Common myeloid progenitor, CD34-positive (primary cell): ENCODE data around the gene DEK.
"Not testable (repeated sequence)": the region's sequence is repeated elsewhere in the genome, so short reads cannot be mapped to it uniquely, and the experiment has no call there.

Source experiments
- CTCF ChIA-PET: fragments of 350-600 bp; sonication (Branson Sonifier 250); formaldehyde crosslinking; loops from one replicate; lab custom pipeline; 2021; ENCODE audit warnings: antibody characterized with exemption; lab: Charles Lee
- POLR2A ChIA-PET: fragments of 350-600 bp; sonication (Branson Sonifier 250); formaldehyde crosslinking; loops from one replicate; lab custom pipeline; 2021; ENCODE audit warnings: antibody characterized with exemption; lab: Charles Lee
- DNase-seq, 3 donors: peaks; one replicate each; pipeline versions ENCODE4 v3.0.0 to v3.0.0-alpha.2; 2013
- H3K27ac ChIP-seq, 2 experiments: 1 replicate in 1 of 2; 2 replicates in 1 of 2; pipeline ENCODE4 v1.7.0; 2013; ENCODE audit warnings: inconsistent platforms in 2 of 2, low read length in 2 of 2, mild to moderate bottlenecking in 2 of 2, low read depth in 1 of 2, moderate library complexity in 1 of 2; ENCODE audit not compliant: severe bottlenecking in 2 of 2, insufficient read depth in 1 of 2, poor library complexity in 1 of 2
- H3K27me3 ChIP-seq, 5 experiments: replicated peaks in 2 of 5; 1 replicate in 3 of 5; 2 replicates in 2 of 5; pipeline versions ENCODE4 v1.6.1 to v1.7.0; 2013; ENCODE audit warnings: low read length in 4 of 5, mild to moderate bottlenecking in 2 of 5, moderate library complexity in 2 of 5, inconsistent platforms in 1 of 5; ENCODE audit not compliant: insufficient read depth in 5 of 5, control insufficient read depth in 4 of 5
- H3K36me3 ChIP-seq, 4 experiments: 1 replicate in 2 of 4; 2 replicates in 2 of 4; pipeline versions ENCODE4 v1.6.1 to v1.7.0; 2013; ENCODE audit warnings: low read length in 3 of 4, control low read depth in 1 of 4, mild to moderate bottlenecking in 1 of 4; ENCODE audit not compliant: control insufficient read depth in 4 of 4, insufficient read depth in 4 of 4
- H3K4me1 ChIP-seq, 4 experiments: 1 replicate in 3 of 4; 2 replicates in 1 of 4; pipeline versions ENCODE4 v1.6.1 to v1.7.1; 2013; ENCODE audit warnings: low read length in 3 of 4, mild to moderate bottlenecking in 3 of 4, control low read depth in 1 of 4, inconsistent platforms in 1 of 4, moderate library complexity in 1 of 4; ENCODE audit not compliant: control insufficient read depth in 4 of 4, insufficient read depth in 4 of 4; ENCODE audit errors: control extremely low read depth in 1 of 4
- H3K4me3 ChIP-seq, 7 experiments: 1 replicate in 4 of 7; 2 replicates in 3 of 7; pipeline versions ENCODE4 v1.5.1 to v1.7.0; 2013; ENCODE audit warnings: mild to moderate bottlenecking in 7 of 7, low read length in 6 of 7, moderate library complexity in 6 of 7, inconsistent platforms in 2 of 7, low read depth in 2 of 7, control low read depth in 1 of 7; ENCODE audit not compliant: insufficient read depth in 4 of 7, control insufficient read depth in 1 of 7; ENCODE audit errors: extremely low read depth in 1 of 7
- H3K9me3 ChIP-seq, 5 experiments: 1 replicate in 4 of 5; 2 replicates in 1 of 5; pipeline versions ENCODE4 v1.6.1 to v1.7.1; 2013; ENCODE audit warnings: low read length in 4 of 5, mild to moderate bottlenecking in 2 of 5, inconsistent platforms in 1 of 5, low read depth in 1 of 5, moderate library complexity in 1 of 5; ENCODE audit not compliant: control insufficient read depth in 4 of 5, insufficient read depth in 2 of 5; ENCODE audit errors: control extremely low read depth in 1 of 5
- WGBS: methylation state at CpG from one replicate; pipeline ENCODE4 v1.1.5; 2013; ENCODE audit not compliant: insufficient coverage; 5-methylcytosine and 5-hydroxymethylcytosine counted together

Gene DEK

DNA sequence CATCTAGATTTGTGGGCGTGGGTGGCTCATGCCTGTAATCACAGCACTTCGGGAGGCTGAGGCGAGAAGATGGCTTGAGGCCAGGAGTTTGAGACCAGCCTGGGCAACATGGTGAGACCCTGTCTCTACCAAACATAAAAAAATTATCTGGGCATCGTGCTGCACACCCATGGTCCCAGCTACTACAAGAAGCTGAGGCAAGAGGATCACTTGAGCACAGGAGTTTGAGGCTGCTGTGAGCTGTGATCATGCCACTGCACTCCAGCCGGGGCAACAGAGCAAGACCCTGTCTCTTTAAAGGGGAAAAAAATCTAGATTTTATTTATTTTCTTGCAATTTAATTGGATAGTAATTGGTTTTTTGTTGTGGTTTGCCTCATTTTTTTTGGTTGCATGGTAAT, 53.6 kb downstream of the DEK start:
- H3K27ac ChIP-seq: no peak overlapping the region
- H3K36me3 ChIP-seq: peaks cover 13 to 66% (median 30%) of the 10 kb centered on the region in 4 experiments
- H3K4me3 ChIP-seq: no peak overlapping the region
- peaks cover 4 to 19% (median 9%) of the 10 kb centered on the region in 4 experiments for H3K4me1 ChIP-seq
- 100% methylated on average over 4 of the region's 5 CpGs for WGBS
- ChIA-PET POLR2A (no interaction called here), CTCF (no interaction called here)
- DNase-seq: no peak
- no peaks in the 10 kb centered on the region for H3K9me3 ChIP-seq
- H3K27me3 ChIP-seq: no peaks in the 10 kb centered on the region

DNA sequence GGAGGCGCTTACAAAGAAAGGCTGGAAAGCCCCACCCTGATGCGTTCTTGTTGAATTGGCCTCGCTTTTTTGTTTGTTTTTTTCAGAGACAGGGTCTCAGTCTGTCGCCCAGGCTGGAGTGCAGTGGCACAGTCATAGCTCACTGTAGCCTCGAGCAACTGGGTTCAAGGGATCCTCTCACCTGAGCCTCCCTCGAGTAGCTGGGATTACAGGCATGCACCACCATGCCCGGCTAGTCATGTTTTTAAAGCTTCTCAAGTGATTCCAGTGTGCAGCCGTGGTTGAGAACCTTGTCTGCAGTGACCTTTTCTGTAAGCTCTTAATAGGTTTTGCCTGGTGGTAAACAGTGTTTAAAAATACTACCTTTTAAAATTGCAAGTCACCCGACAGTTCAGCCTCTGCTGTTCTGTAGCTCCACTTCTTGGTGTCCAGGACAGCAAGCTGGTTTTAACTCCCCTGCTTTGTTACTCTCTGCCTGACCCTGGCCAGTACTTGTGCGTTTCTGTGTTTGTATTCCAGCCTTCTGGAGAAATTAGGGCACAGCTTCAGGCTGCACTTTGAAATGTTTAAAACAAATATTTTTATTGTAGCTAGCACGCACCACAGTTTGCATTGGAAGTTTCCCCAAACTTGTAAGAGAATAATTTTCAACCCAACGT, 54.7 kb downstream of the DEK start:
- 89% methylated on average over 9 of the region's 12 CpGs for WGBS
- POLR2A ChIA-PET: no interaction called here
- Histone ChIP-seq H3K9me3 (no peaks in the 10 kb centered on the region), H3K4me1 (peaks cover 0 to 8% (median 0%) of the 10 kb centered on the region in 4 experiments), H3K4me3 (no peak overlapping the region), H3K27me3 (no peaks in the 10 kb centered on the region), H3K36me3 (peaks cover 13 to 68% (median 29%) of the 10 kb centered on the region in 4 experiments), H3K27ac (no peak overlapping the region)
- DNase-seq: no peak
- CTCF ChIA-PET: no interaction called here

DNA sequence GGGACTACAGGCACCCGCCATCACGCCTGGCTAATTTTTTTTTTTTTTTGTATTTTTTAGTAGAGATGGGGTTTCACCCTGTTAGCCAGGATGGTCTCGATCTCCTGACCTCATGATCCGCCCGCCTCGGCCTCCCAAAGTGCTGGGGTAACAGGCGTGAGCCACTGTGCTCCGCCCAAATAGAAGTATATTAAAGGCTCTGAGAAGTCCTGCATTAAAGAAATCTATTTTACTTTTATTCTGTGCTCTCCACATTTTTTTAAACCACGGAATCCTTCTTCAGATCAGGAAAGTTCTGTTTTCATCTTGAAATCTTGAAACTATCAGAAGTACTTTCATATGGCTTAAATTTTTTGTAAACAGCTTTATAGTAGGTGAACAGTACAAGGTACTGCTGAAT, 55.6 kb downstream of the DEK start:
- H3K4me1 ChIP-seq, H3K9me3 ChIP-seq, H3K27ac ChIP-seq, CTCF ChIA-PET, DNase-seq, H3K27me3 ChIP-seq, POLR2A ChIA-PET, H3K4me3 ChIP-seq: not testable (repeated sequence)
- peaks cover 12 to 66% (median 28%) of the 10 kb centered on the region in 4 experiments for H3K36me3 ChIP-seq
- 100% methylated on average over 2 of the region's 9 CpGs for WGBS

DNA sequence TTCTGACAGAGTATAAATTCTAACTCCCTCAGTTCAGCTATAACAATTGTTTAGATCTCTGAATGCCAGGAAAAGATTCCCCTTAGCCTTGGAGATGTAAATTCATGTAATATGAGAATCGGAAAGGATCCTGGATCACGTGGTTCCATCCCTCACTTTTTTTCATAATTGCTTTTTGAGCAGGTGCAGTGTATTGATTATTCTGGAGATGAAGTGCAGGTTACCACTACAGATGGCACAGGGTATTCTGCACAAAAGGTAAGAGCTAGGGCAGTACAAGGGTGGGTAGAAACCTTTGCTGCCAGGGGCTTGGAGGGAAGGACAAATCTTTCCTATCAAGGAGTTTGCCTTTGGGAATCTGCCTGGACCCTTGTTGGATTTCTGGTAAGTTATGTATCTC, 56.4 kb downstream of the DEK start:
- no CpG with 5 or more reads among the region's 2 CpGs for WGBS
- H3K4me3 ChIP-seq: no peak overlapping the region
- no peaks in the 10 kb centered on the region for H3K9me3 ChIP-seq
- H3K27ac ChIP-seq: no peak overlapping the region
- no peaks in the 10 kb centered on the region for H3K27me3 ChIP-seq
- H3K4me1 ChIP-seq: peaks cover 0 to 4% (median 0%) of the 10 kb centered on the region in 4 experiments
- peaks cover 9 to 61% (median 26%) of the 10 kb centered on the region in 4 experiments for H3K36me3 ChIP-seq
- DNase-seq: no peak
- ChIA-PET CTCF (no interaction called here), POLR2A (no interaction called here)

DNA sequence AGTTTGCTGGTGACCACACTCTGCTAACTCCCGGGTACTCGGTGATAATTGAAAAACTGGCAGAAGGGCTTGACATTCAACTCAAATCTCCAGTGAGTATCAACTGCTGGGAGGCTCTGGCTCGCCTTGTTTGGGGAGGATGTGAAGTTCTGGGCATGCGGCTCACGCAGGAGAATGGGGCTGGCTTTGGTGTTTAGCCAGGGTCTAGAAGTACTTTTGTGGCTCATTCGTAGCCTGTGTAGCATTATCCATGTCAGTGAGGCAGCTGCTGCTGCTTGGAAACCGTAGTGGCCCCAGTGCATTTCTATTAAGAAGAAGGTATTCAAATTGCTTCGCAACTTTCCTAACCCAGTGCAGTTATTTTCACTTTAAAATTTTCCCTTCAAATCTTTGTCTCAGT, 56.9 kb downstream of the DEK start:
- H3K27ac ChIP-seq: no peak overlapping the region
- no peaks in the 10 kb centered on the region for H3K27me3 ChIP-seq
- no peaks in the 10 kb centered on the region for H3K9me3 ChIP-seq
- POLR2A ChIA-PET: interaction anchor here (0.6 kb wide), 1 partner anchor 8 kb away, joined by 3 read pairs; no protein-coding TSS in a partner anchor
- peaks cover 0 to 4% (median 0%) of the 10 kb centered on the region in 4 experiments for H3K4me1 ChIP-seq
- DNase-seq: no peak
- CTCF ChIA-PET: no interaction called here
- H3K36me3 ChIP-seq: peaks cover 9 to 61% (median 26%) of the 10 kb centered on the region in 4 experiments
- 97% methylated on average over 6 of the region's 8 CpGs for WGBS
- H3K4me3 ChIP-seq: no peak overlapping the region

DNA sequence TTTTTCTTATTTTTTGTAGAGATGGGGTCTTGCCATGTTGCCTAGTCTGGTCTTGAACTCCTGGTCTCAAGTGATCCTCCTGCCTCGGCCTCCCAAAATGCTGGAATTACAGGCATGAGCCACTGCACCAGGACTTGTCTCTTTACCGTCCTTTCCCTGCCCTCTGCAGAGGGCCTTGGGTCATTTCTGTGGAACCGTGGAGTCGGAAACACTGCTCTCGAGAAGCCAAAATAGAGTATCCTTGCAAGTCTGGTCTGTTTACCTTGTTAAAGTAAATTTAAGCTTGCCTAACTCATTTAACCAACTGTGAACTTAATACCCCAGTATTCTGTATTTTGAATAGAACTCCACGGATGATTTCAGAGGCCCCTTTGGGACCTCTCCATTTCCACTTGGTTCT, 57.7 kb downstream of the DEK start:
- WGBS: 100% methylated on average over 2 of the region's 6 CpGs
- Histone ChIP-seq H3K36me3 (peaks cover 11 to 66% (median 28%) of the 10 kb centered on the region in 4 experiments), H3K9me3 (no peaks in the 10 kb centered on the region), H3K27ac (no peak overlapping the region), H3K4me1 (peaks cover 0 to 4% (median 0%) of the 10 kb centered on the region in 4 experiments), H3K27me3 (no peaks in the 10 kb centered on the region), H3K4me3 (no peak overlapping the region)
- ChIA-PET POLR2A (no interaction called here), CTCF (no interaction called here)
- DNase-seq: no peak

DNA sequence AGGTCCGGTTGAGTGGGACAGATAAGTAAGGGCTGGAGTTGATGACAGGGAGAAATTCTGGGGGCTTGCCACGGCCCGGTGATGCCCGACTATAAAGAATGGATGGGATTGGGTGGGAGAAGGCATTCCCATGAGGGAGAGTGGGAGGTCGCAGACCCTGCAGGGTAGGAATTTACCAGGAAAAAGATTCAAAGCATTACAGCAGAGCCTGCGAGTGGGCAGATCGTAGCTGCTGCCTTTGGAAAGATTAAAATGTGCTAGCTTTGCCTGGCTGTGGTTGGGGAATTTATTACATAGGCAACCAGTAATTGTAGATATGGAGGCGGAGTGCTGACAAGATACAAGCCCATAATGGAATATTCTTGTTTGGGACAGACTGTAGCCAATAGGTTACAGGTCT, 59.6 kb downstream of the DEK start:
- CTCF ChIA-PET: interaction anchor here (1.0 kb wide), 1 partner anchor 300 kb away, joined by 3 read pairs; no protein-coding TSS in a partner anchor
- Histone ChIP-seq H3K4me3 (no peak overlapping the region), H3K27me3 (no peaks in the 10 kb centered on the region), H3K4me1 (peaks cover 0 to 4% (median 0%) of the 10 kb centered on the region in 4 experiments), H3K36me3 (peaks cover 8 to 65% (median 32%) of the 10 kb centered on the region in 4 experiments), H3K27ac (no peak overlapping the region), H3K9me3 (no peaks in the 10 kb centered on the region)
- POLR2A ChIA-PET: no interaction called here
- no peak for DNase-seq
- WGBS: 98% methylated on average over 8 of the region's 8 CpGs
